ENCODE results near the gene USP43.

Gene USP43

GRCh38 chr17:9766970-9767369, 121.7 kb downstream of the USP43 start:
- Histone ChIP-seq H4K20me1 (ENCODE audit: insufficient read depth) (no peaks in the 10 kb centered on the region), H3K4me1 (ENCODE audit: low read depth, poor library complexity, severe bottlenecking) (no peaks in the 10 kb centered on the region), H3K27ac (no peak overlapping the region), H3K4me2 (no peak overlapping the region), H2AFZ (ENCODE audit: low read depth) (no peak overlapping the region), H3K36me3 (ENCODE audit: insufficient read depth) (no peaks in the 10 kb centered on the region), H3K27me3 (ENCODE audit: insufficient read depth, low read depth) (no peaks in the 10 kb centered on the region), H3K4me3 (IDR thresholded peaks at IDR 0.05; ENCODE audit: insufficient read depth, low read depth, low read length) (no peak overlapping the region), H3K79me2 (ENCODE audit: insufficient read depth, low read depth) (no peaks in the 10 kb centered on the region), H3K9ac (no peak overlapping the region)
- no peak for TF ChIP-seq CTCF (conservative IDR thresholded peaks at IDR 0.05; ENCODE audit: low read depth, low read length)

GRCh38 chr17:9767432-9767991, 122.2 kb downstream of the USP43 start:
- Histone ChIP-seq H2AFZ (ENCODE audit: low read depth) (no peak overlapping the region), H3K9ac (no peak overlapping the region), H3K27ac (no peak overlapping the region), H3K4me2 (no peak overlapping the region), H3K4me3 (IDR thresholded peaks at IDR 0.05; ENCODE audit: insufficient read depth, low read depth, low read length) (no peak overlapping the region), H4K20me1 (ENCODE audit: insufficient read depth) (no peaks in the 10 kb centered on the region), H3K4me1 (ENCODE audit: low read depth, poor library complexity, severe bottlenecking) (no peaks in the 10 kb centered on the region), H3K27me3 (ENCODE audit: insufficient read depth, low read depth) (no peaks in the 10 kb centered on the region), H3K36me3 (ENCODE audit: insufficient read depth) (no peaks in the 10 kb centered on the region), H3K79me2 (ENCODE audit: insufficient read depth, low read depth) (no peaks in the 10 kb centered on the region)
- no peak for TF ChIP-seq CTCF (conservative IDR thresholded peaks at IDR 0.05; ENCODE audit: low read depth, low read length)

DNA sequence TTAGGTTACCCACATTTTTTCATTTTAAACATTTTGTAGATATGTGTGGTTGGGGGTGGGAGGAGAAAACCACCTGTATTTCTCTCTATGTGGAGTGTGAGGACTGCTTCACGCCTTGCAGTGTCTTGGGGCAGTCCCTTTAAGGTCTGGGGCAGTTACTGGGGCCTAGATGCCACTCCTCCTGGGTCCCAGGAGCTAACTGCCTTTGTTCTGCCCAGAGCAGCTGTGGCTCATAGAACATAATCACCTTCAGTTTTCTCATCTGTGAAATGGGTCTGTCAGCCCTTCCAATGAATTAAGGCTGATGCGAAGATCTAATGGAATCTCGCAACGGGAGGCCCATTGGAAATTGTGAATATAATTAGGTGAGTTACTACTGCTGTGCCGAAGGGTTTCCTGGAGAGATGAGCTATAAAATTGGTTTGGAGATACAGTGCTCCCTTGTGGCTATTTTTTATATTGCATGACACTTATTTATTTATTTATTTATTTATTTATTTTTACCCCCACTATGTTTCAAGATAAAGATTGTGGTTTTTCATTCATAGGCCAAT, 123.1 kb downstream of the USP43 start:
- Histone ChIP-seq H3K79me2 (ENCODE audit: insufficient read depth, low read depth) (no peaks in the 10 kb centered on the region), H3K27ac (no peak overlapping the region), H3K36me3 (ENCODE audit: insufficient read depth) (no peaks in the 10 kb centered on the region), H3K4me2 (no peak overlapping the region), H3K4me3 (IDR thresholded peaks at IDR 0.05; ENCODE audit: insufficient read depth, low read depth, low read length) (no peak overlapping the region), H4K20me1 (ENCODE audit: insufficient read depth) (no peaks in the 10 kb centered on the region), H3K27me3 (ENCODE audit: insufficient read depth, low read depth) (no peaks in the 10 kb centered on the region), H3K9ac (no peak overlapping the region), H2AFZ (ENCODE audit: low read depth) (no peak overlapping the region), H3K4me1 (ENCODE audit: low read depth, poor library complexity, severe bottlenecking) (no peaks in the 10 kb centered on the region)
- TF ChIP-seq CTCF (conservative IDR thresholded peaks at IDR 0.05; ENCODE audit: low read depth, low read length), result peak; percentile 41; the same call in 1 of the 2 replicates

GRCh38 chr17:9769036-9769695, 123.8 kb downstream of the USP43 start:
- H3K27me3 ChIP-seq (ENCODE audit: insufficient read depth, low read depth), result no peaks in the 10 kb centered on the region
- no peak overlapping the region for H3K9ac ChIP-seq
- H3K79me2 ChIP-seq (ENCODE audit: insufficient read depth, low read depth), result no peaks in the 10 kb centered on the region
- H2AFZ ChIP-seq (ENCODE audit: low read depth), result no peak overlapping the region
- no peaks in the 10 kb centered on the region for H4K20me1 ChIP-seq (ENCODE audit: insufficient read depth)
- H3K4me3 ChIP-seq (IDR thresholded peaks at IDR 0.05; ENCODE audit: insufficient read depth, low read depth, low read length), result no peak overlapping the region
- H3K4me1 ChIP-seq (ENCODE audit: low read depth, poor library complexity, severe bottlenecking), result no peaks in the 10 kb centered on the region
- TF ChIP-seq CTCF (conservative IDR thresholded peaks at IDR 0.05; ENCODE audit: low read depth, low read length), result no peak
- no peak overlapping the region for H3K27ac ChIP-seq
- H3K4me2 ChIP-seq, result no peak overlapping the region
- no peaks in the 10 kb centered on the region for H3K36me3 ChIP-seq (ENCODE audit: insufficient read depth)
